Pancreas (tissue), 10 donors: ENCODE results near the gene ANXA11. TPM values are rescaled to one million over a fixed set of nuclear protein-coding genes. Genes with fewer than 3 reads are reported as not detected.
A peak's percentile ranks its signal among the peaks of the same experiment; 100 is the strongest.

Experiments
- ATAC-seq, 4 donors: fragments of 200-7000 bp; cut with Tn5 transposase; one replicate each; pipeline versions ENCODE4 v1.8.0 to v1.9.1; 2020; ENCODE audit warnings: mild to moderate bottlenecking in 4 of 4, moderate library complexity in 4 of 4
- DNase-seq, 6 donors: peaks; one replicate each; pipeline ENCODE4 v3.0.0-alpha.2; 2020
- FAIRE-seq: peaks from 2 replicates; lab custom pipeline; 2012; peaks lifted over from hg19 to GRCh38; lab: Jason Lieb, UNC
- H3K27ac ChIP-seq, 4 donors: fragments of 200-600 bp; sonication (generic); 1 replicate in 3 of 4; 2 replicates in 1 of 4; pipeline versions ENCODE4 v1.5.0 to v1.8.0; 2020
- H3K27me3 ChIP-seq, 4 donors: fragments of 200-600 bp; one replicate each; pipeline ENCODE4 v1.8.0; 2021
- H3K36me3 ChIP-seq, 3 donors: fragments of 200-600 bp; sonication (generic) in 1 of 3; one replicate each; pipeline versions ENCODE4 v1.5.0 to v1.8.0; 2020 to 2021
- H3K4me1 ChIP-seq, 3 donors: fragments of 200-600 bp; one replicate each; pipeline ENCODE4 v1.8.0; 2021
- H3K4me3 ChIP-seq, 4 donors: fragments of 200-600 bp; sonication (generic) in 2 of 4; one replicate each; pipeline versions ENCODE4 v1.5.0 to v1.8.0; 2020 to 2021
- H3K9me3 ChIP-seq, 4 donors: fragments of 200-600 bp; one replicate each; pipeline ENCODE4 v1.8.0; 2021
- WGBS, 2 donors: extraction: QIAGEN DNeasy Blood & Tissue Kit; methylation state at CpG; one replicate each; pipeline ENCODE4 v1.1.7; 2013; 5-methylcytosine and 5-hydroxymethylcytosine counted together
- intact Hi-C, 3 donors: fragments of 100-400 bp; cut with DNase I; formaldehyde crosslinking; loops; one replicate each; pipeline versions ENCODE4 v1.11.1 to v1.14.2; 2022
- polyA plus RNA-seq, 2 donors: library from polyadenylated mRNA; stranded (reverse); fragments of 200-250 nt; gene quantifications; one replicate each; pipeline ENCODE4 v1.2.3, GENCODE V29; 2013
- total RNA-seq, 6 donors: library from RNA; stranded (reverse); fragmentation: NEBNext Ultra II Directional in 4 of 6; extraction: Animal tissue kit (Norgen Biotek cat#: 25700) in 4 of 6; gene quantifications; one replicate each; pipeline versions ENCODE4 v1.2.1 to v1.2.4, GENCODE V29; 2021 to 2023
- TF ChIP-seq, protein P1 (sequence below), 4 donors: fragments of 200-600 bp; sonication (generic) in 3 of 4; IDR thresholded peaks; one replicate each; pipeline versions ENCODE4 v1.5.0 to v1.8.0; 2021; ENCODE audit warnings: antibody characterized with exemption in 4 of 4
- donor health status: healthy with polysubstance abuse.
- donor health status: DM: no; HTN: no; CAD: no; lungs with moderate emphysema.
- donor health status: DM: no; HTN: no; CAD: no.
- donor health status: control.
- donor health status: control.
- donor health status: Bipolar disorder and iron deficiency.
- donor health status: DM: yes; HTN: yes; CAD: no.
- donor health status: DM: no; HTN: no; CAD: no.
- donor health status: DM: no; HTN: no; CAD: no.
- donor health status: DM: yes; HTN: yes; CAD: no.

The ANXA11 gene
- total and polyA plus RNA-seq, 8 donors, result 74.0 to 193 (median 112) TPM

DNA sequence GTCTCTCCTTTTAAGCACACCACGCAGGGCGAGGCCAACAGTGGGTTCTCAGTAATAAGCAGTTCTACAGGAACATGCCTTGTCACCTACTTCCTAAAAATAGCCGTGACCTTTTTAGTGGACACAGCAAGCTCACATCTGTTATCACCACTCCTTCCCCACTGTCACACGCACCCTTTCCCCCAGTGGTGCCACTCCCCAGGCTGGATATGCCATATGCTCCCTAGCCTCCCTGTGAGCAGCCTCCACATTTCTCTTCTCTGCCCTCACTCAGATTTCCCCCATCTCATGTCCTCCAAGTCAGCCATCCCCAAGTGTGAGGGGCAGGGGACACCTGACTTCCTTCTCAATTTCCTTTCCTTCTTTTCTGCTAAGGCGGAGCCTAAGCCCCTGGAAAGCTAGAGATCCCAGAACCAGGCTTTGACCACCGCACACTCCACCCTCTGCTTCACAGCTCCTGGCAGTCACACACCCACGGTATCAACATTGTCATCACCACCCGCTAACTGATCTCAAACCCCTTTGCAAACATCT, 3.7 kb downstream of the ANXA11 start:
- Histone ChIP-seq H3K4me1 (peaks cover 57 to 75% (median 62%) of the 10 kb centered on the region in 3 donors), H3K27me3 (no peaks in the 10 kb centered on the region), H3K27ac (peak overlapping the region; percentile 45 to 99 (median 81)), H3K4me3 (no peak overlapping the region), H3K36me3 (no peaks in the 10 kb centered on the region), H3K9me3 (no peaks in the 10 kb centered on the region)
- TF ChIP-seq, protein P1, sequence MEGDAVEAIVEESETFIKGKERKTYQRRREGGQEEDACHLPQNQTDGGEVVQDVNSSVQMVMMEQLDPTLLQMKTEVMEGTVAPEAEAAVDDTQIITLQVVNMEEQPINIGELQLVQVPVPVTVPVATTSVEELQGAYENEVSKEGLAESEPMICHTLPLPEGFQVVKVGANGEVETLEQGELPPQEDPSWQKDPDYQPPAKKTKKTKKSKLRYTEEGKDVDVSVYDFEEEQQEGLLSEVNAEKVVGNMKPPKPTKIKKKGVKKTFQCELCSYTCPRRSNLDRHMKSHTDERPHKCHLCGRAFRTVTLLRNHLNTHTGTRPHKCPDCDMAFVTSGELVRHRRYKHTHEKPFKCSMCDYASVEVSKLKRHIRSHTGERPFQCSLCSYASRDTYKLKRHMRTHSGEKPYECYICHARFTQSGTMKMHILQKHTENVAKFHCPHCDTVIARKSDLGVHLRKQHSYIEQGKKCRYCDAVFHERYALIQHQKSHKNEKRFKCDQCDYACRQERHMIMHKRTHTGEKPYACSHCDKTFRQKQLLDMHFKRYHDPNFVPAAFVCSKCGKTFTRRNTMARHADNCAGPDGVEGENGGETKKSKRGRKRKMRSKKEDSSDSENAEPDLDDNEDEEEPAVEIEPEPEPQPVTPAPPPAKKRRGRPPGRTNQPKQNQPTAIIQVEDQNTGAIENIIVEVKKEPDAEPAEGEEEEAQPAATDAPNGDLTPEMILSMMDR (IDR thresholded peaks at IDR 0.05), result no peak
- intact Hi-C loops, result loop anchor here in 1 of 3 donors (10.0 kb wide), 1 partner anchor 47 kb away; no protein-coding TSS in a partner anchor
- 54 to 64% methylated on average over 8 of the region's 8 CpGs for WGBS, 2 donors
- no peak for ATAC-seq
- no peak for DNase-seq
- FAIRE-seq, result no peak

DNA sequence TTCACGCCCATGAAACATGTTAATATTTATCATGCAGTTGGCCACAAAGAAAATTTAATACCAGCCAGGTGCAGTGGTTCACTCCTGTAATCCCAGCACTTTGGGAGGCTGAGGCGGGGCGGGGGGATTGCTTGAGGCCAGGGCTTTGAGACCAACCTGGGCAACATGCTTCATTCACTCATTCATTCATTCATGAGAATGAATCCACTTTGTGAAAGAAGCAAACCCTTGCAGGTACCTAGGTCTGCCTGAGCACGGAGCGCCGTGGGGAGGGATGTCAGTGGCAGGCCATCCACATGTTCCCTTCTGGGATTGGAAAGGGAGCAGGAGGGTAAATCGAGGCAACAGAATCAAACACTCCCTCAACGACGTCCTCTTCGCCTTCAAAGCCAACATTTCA, 4.7 kb downstream of the ANXA11 start:
- WGBS, 2 donors, result 78 to 86% methylated on average over 10 of the region's 10 CpGs
- H3K36me3 ChIP-seq, result no peaks in the 10 kb centered on the region
- TF ChIP-seq, protein P1 (IDR thresholded peaks at IDR 0.05), result no peak
- ATAC-seq, result no peak
- FAIRE-seq, result no peak
- no peaks in the 10 kb centered on the region for H3K9me3 ChIP-seq
- intact Hi-C loops, result loop anchor here in 1 of 3 donors (10.0 kb wide), 1 partner anchor 46 kb away; no protein-coding TSS in a partner anchor
- no peak overlapping the region for H3K4me3 ChIP-seq
- H3K27ac ChIP-seq, result peak overlapping the region; percentile 29 to 99 (median 81)
- no peaks in the 10 kb centered on the region for H3K27me3 ChIP-seq
- DNase-seq, result no peak
- peaks cover 58 to 75% (median 64%) of the 10 kb centered on the region in 3 donors for H3K4me1 ChIP-seq

DNA sequence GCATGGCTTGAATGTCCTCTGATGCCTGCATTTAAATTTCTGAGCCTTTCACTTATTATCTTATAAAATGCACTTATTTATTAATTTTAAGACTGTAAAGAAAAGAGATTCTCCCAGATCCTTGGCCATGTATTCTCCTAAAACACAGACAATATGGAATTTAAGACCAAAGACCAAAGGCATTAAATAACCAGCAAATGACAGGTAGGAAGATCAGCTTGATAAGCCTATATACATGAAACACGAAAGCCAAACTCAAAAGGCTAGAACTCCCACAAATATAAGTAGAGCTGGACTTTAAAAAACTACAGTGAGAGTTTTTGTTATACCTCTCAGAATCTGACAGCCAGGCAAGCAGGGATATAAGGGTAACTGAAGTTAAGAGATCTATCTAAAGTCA, 5.1 kb downstream of the ANXA11 start:
- peak overlapping the region; percentile 29 to 99 (median 81) for H3K27ac ChIP-seq

DNA sequence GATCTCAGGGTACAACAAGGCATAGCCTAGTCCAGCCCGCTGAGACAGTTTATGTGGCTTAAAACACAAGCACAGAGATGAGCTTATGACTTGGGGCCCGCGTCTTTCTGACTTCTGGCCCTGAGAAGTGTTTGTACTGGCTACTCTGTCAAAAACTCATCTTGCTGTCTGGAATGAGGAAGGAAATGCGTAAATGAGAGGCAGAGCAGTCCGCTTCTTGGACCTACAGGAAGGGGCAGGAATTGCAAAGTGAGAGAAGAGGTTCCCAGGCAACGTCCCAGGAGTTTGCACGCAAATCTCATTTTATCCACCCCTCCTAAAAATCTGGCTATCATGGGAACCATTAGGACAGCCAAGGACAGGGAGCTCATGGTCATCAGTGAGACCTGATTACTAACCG, 5.5 kb downstream of the ANXA11 start:
- DNase-seq, result peak in 1 of 6 donors; percentile 37
- peak in 1 of 4 donors; percentile 3 for ATAC-seq
- Histone ChIP-seq H3K27me3 (no peaks in the 10 kb centered on the region), H3K9me3 (no peaks in the 10 kb centered on the region), H3K27ac (peak overlapping the region; percentile 29 to 99 (median 81)), H3K4me1 (peaks cover 67 to 84% (median 73%) of the 10 kb centered on the region in 3 donors), H3K36me3 (no peaks in the 10 kb centered on the region), H3K4me3 (peak overlapping the region in 1 of 4 donors; percentile 6)
- no peak for FAIRE-seq
- TF ChIP-seq, protein P1 (IDR thresholded peaks at IDR 0.05), result peak in 1 of 4 donors; percentile 16
- WGBS, 2 donors, result 13 to 23% methylated on average over 8 of the region's 8 CpGs
- intact Hi-C loops, result loop anchor here in 1 of 3 donors (10.0 kb wide), 1 partner anchor 45 kb away; no protein-coding TSS in a partner anchor

More for the DNA sequence above, 5.1 kb downstream of the ANXA11 start:
- H3K4me1 ChIP-seq, result peaks cover 62 to 79% (median 69%) of the 10 kb centered on the region in 3 donors
- H3K27me3 ChIP-seq, result no peaks in the 10 kb centered on the region
- intact Hi-C loops, result loop anchor here in 1 of 3 donors (10.0 kb wide), 1 partner anchor 45 kb away; no protein-coding TSS in a partner anchor
- H3K36me3 ChIP-seq, result no peaks in the 10 kb centered on the region
- no peak overlapping the region for H3K4me3 ChIP-seq
- no peaks in the 10 kb centered on the region for H3K9me3 ChIP-seq
- 13 to 17% methylated on average over 1 of the region's 1 CpG for WGBS, 2 donors
- no peak for DNase-seq
- TF ChIP-seq, protein P1 (IDR thresholded peaks at IDR 0.05), result no peak
- ATAC-seq, result no peak
- no peak for FAIRE-seq
